H1 (cell line): Measurements from ENCODE around the gene WDFY1. TPM values are rescaled to one million over a fixed set of nuclear protein-coding genes. Genes with fewer than 3 reads are reported as not detected.

ENCODE experiments used
- CTCF ChIA-PET: fragments of 300-600 bp; sonication (Branson Sonifier 250); formaldehyde crosslinking; loops from one replicate; lab custom pipeline; 2021; ENCODE audit not compliant: partially characterized antibody; lab: Charles Lee
- POLR2A ChIA-PET: fragments of 300-600 bp; sonication (Branson Sonifier 250); formaldehyde crosslinking; loops from one replicate; lab custom pipeline; 2021; ENCODE audit warnings: inconsistent platforms; ENCODE audit not compliant: partially characterized antibody; lab: Charles Lee
- DNase-seq, 2 experiments: peaks; one replicate each; pipeline versions ENCODE4 v3.0.0 to v3.0.0-alpha.2; 2010 to 2022; ENCODE audit warnings: low spot score in 2 of 2, low read depth in 1 of 2, mixed read lengths in 1 of 2
- FAIRE-seq: peaks from 2 replicates; lab custom pipeline; 2011; peaks lifted over from hg19 to GRCh38; lab: Jason Lieb, UNC
- H2AFZ ChIP-seq: 2 replicates; pipeline ENCODE4 v1.8.1; 2012; ENCODE audit warnings: low read length, inconsistent platforms
- H2AK5ac ChIP-seq: 2 replicates; pipeline ENCODE4 v1.6.1; 2013; ENCODE audit warnings: low read depth, low read length
- H2BK120ac ChIP-seq: replicated peaks from 2 replicates; pipeline ENCODE3; 2013; ENCODE audit warnings: low read depth, low read length, inconsistent platforms
- H2BK12ac ChIP-seq: 2 replicates; pipeline ENCODE4 v1.6.1; 2013; ENCODE audit warnings: low read depth, low read length
- H2BK15ac ChIP-seq: 2 replicates; pipeline ENCODE4 v1.6.1; 2013; ENCODE audit warnings: low read length
- H2BK20ac ChIP-seq: 2 replicates; pipeline ENCODE4 v1.6.1; 2013; ENCODE audit warnings: low read length
- H2BK5ac ChIP-seq: 2 replicates; pipeline ENCODE4 v1.6.1; 2013; ENCODE audit warnings: low read depth, low read length
- H3K14ac ChIP-seq: 2 replicates; pipeline ENCODE4 v1.6.1; 2013; ENCODE audit warnings: inconsistent platforms; ENCODE audit not compliant: insufficient read length
- H3K18ac ChIP-seq: 2 replicates; pipeline ENCODE4 v1.6.1; 2013; ENCODE audit warnings: low read length; ENCODE audit errors: extremely low read depth
- H3K23ac ChIP-seq: 2 replicates; pipeline ENCODE4 v1.6.1; 2013; ENCODE audit warnings: inconsistent platforms; ENCODE audit not compliant: insufficient read length
- H3K23me2 ChIP-seq: 2 replicates; pipeline ENCODE4 v1.6.1; 2013; ENCODE audit warnings: low read depth, low read length
- H3K27ac ChIP-seq: 2 replicates; pipeline ENCODE4 v1.6.1; 2011; ENCODE audit warnings: low read depth, low read length, inconsistent platforms
- H3K27me3 ChIP-seq, 4 experiments: replicated peaks in 1 of 4; 1 replicate in 1 of 4; 2 replicates in 3 of 4; pipeline versions ENCODE4 v1.6.1 to v1.8.1; 2011 to 2013; ENCODE audit warnings: low read length in 3 of 4, mild to moderate bottlenecking in 3 of 4, inconsistent platforms in 2 of 4, mixed read lengths in 2 of 4, moderate library complexity in 1 of 4; ENCODE audit not compliant: control insufficient read depth in 3 of 4, insufficient read depth in 3 of 4; ENCODE audit errors: extremely low read depth in 1 of 4
- H3K36me3 ChIP-seq, 4 experiments: 2 replicates each; pipeline versions ENCODE4 v1.6.1 to v1.8.1; 2011 to 2013; ENCODE audit warnings: mild to moderate bottlenecking in 4 of 4, low read length in 3 of 4, moderate library complexity in 2 of 4, control low read depth in 1 of 4, inconsistent platforms in 1 of 4; ENCODE audit not compliant: insufficient read depth in 4 of 4, control insufficient read depth in 2 of 4
- H3K4ac ChIP-seq: replicated peaks from 2 replicates; pipeline ENCODE3; 2013; ENCODE audit warnings: low read length, low read depth, mixed read lengths, inconsistent platforms; ENCODE audit not compliant: insufficient read length
- H3K4me1 ChIP-seq, 4 experiments: replicated peaks in 1 of 4; 1 replicate in 1 of 4; 2 replicates in 3 of 4; pipeline versions ENCODE4 v1.6.1 to v1.8.1; 2011 to 2013; ENCODE audit warnings: low read length in 3 of 4, inconsistent platforms in 2 of 4, mixed read lengths in 1 of 4; ENCODE audit not compliant: insufficient read depth in 4 of 4, control insufficient read depth in 3 of 4
- H3K4me2 ChIP-seq, 2 experiments: 2 replicates each; pipeline versions ENCODE4 v1.6.1 to v1.8.1; 2011 to 2013; ENCODE audit warnings: low read depth in 2 of 2, low read length in 2 of 2, control low read depth in 1 of 2, inconsistent platforms in 1 of 2, mild to moderate bottlenecking in 1 of 2; ENCODE audit not compliant: insufficient read depth in 1 of 2
- H3K4me3 ChIP-seq, 4 experiments: fragments of 200-600, 300-600 bp in 1 of 4; sonication (generic), shearing (Covaris generic), sonication (Bioruptor Twin) in 1 of 4; 2 replicates each; pipeline versions ENCODE4 v1.5.1 to v1.8.1; 2011 to 2016; ENCODE audit warnings: low read length in 4 of 4, low read depth in 3 of 4, control low read depth in 2 of 4, inconsistent platforms in 2 of 4, mild to moderate bottlenecking in 2 of 4, mixed read lengths in 1 of 4, moderate library complexity in 1 of 4; ENCODE audit not compliant: insufficient read depth in 2 of 4; ENCODE audit errors: extremely low read depth in 1 of 4
- H3K56ac ChIP-seq: replicated peaks from 2 replicates; pipeline ENCODE3; 2013; ENCODE audit warnings: low read depth, mild to moderate bottlenecking, mixed read lengths, low read length, inconsistent platforms; ENCODE audit not compliant: insufficient read length
- H3K79me1 ChIP-seq: 2 replicates; pipeline ENCODE4 v1.6.1; 2013; ENCODE audit warnings: low read depth, low read length, control low read depth
- H3K79me2 ChIP-seq, 2 experiments: 2 replicates each; pipeline versions ENCODE4 v1.6.1 to v1.8.1; 2012 to 2013; ENCODE audit warnings: low read length in 2 of 2, mild to moderate bottlenecking in 2 of 2, inconsistent platforms in 1 of 2; ENCODE audit not compliant: insufficient read depth in 2 of 2, control insufficient read depth in 1 of 2
- H3K9ac ChIP-seq, 4 experiments: replicated peaks in 1 of 4; 1 replicate in 1 of 4; 2 replicates in 3 of 4; pipeline versions ENCODE4 v1.6.1 to v1.8.1; 2011 to 2013; ENCODE audit warnings: low read depth in 3 of 4, low read length in 3 of 4, control low read depth in 2 of 4, mild to moderate bottlenecking in 2 of 4, moderate library complexity in 2 of 4, inconsistent platforms in 1 of 4; ENCODE audit errors: extremely low read depth in 1 of 4
- H3K9me3 ChIP-seq, 2 experiments: 2 replicates each; pipeline versions ENCODE4 v1.6.1 to v1.8.1; 2012 to 2013; ENCODE audit warnings: mild to moderate bottlenecking in 2 of 2, moderate library complexity in 2 of 2, control low read depth in 1 of 2, inconsistent platforms in 1 of 2, low read depth in 1 of 2, low read length in 1 of 2, mixed read lengths in 1 of 2; ENCODE audit not compliant: insufficient read depth in 2 of 2
- H4K20me1 ChIP-seq, 2 experiments: replicated peaks in 1 of 2; 2 replicates each; pipeline versions ENCODE3 to v1.8.1; 2011 to 2013; ENCODE audit warnings: inconsistent platforms in 2 of 2, low read length in 2 of 2, mild to moderate bottlenecking in 1 of 2; ENCODE audit not compliant: insufficient read depth in 2 of 2, control insufficient read depth in 1 of 2
- H4K5ac ChIP-seq: 2 replicates; pipeline ENCODE4 v1.6.1; 2013; ENCODE audit warnings: low read length, low read depth, mixed read lengths, inconsistent platforms; ENCODE audit not compliant: insufficient read length
- H4K8ac ChIP-seq: 2 replicates; pipeline ENCODE4 v1.8.0; 2013; ENCODE audit warnings: mild to moderate bottlenecking, moderate library complexity, low read length, inconsistent platforms; ENCODE audit not compliant: insufficient read depth; ENCODE audit errors: extremely low read depth
- H4K91ac ChIP-seq: replicated peaks from 2 replicates; pipeline ENCODE3; 2013; ENCODE audit warnings: low read length, mixed read lengths, inconsistent platforms; ENCODE audit not compliant: insufficient read length
- BCL11A ChIP-seq, 2 experiments: IDR thresholded peaks; one replicate each; pipeline ENCODE4 v1.6.1; 2011; ENCODE audit warnings: low read depth in 2 of 2, low read length in 2 of 2, mild to moderate bottlenecking in 2 of 2
- CBX5 ChIP-seq: fragments of 300-800, 300-1000 bp; sonication (generic); IDR thresholded peaks from 2 replicates; pipeline ENCODE4 v1.7.1; 2016; ENCODE audit warnings: antibody characterized with exemption, low read length, low read depth
- CBX8 ChIP-seq: fragments of 300-800, 300-1000 bp; sonication (generic); IDR thresholded peaks from 2 replicates; pipeline ENCODE4 v1.7.1; 2016; ENCODE audit warnings: low read depth, low read length, borderline replicate concordance
- CEBPB ChIP-seq: IDR thresholded peaks from 2 replicates; pipeline ENCODE4 v1.6.1; 2012; ENCODE audit warnings: low read depth, low read length
- CHD1 ChIP-seq: IDR thresholded peaks from 2 replicates; pipeline ENCODE4 v1.6.1; 2012; ENCODE audit warnings: low read depth, low read length, improper control_type of control experiment
- EGR1 ChIP-seq: IDR thresholded peaks from 2 replicates; pipeline ENCODE4 v1.6.1; 2011; ENCODE audit warnings: low read depth, low read length, borderline replicate concordance
- MAX ChIP-seq: IDR thresholded peaks from 2 replicates; pipeline ENCODE4 v1.6.1; 2012; ENCODE audit warnings: inconsistent platforms
- NRF1 ChIP-seq: IDR thresholded peaks from 2 replicates; pipeline ENCODE4 v1.6.1; 2011; ENCODE audit warnings: mild to moderate bottlenecking, low read depth, low read length, improper control_type of control experiment
- POLR2A ChIP-seq, 2 experiments: IDR thresholded peaks; 1 replicate in 1 of 2; 2 replicates in 1 of 2; pipeline ENCODE4 v1.6.1; 2011; ENCODE audit warnings: low read depth in 2 of 2, low read length in 2 of 2, mild to moderate bottlenecking in 2 of 2; ENCODE audit errors: control extremely low read depth in 1 of 2
- RAD21 ChIP-seq, 2 experiments: IDR thresholded peaks in 1 of 2; conservative IDR thresholded peaks in 1 of 2; 2 replicates each; pipeline ENCODE4 v1.6.1; 2011; ENCODE audit warnings: low read depth in 2 of 2, low read length in 2 of 2, improper control_type of control experiment in 1 of 2, inconsistent platforms in 1 of 2, mild to moderate bottlenecking in 1 of 2, moderate library complexity in 1 of 2
- RNF2 ChIP-seq: fragments of 200-900, 300-1000 bp; sonication (generic); IDR thresholded peaks from 2 replicates; pipeline ENCODE4 v1.7.1; 2016; ENCODE audit warnings: borderline replicate concordance, low read depth, mild to moderate bottlenecking, antibody characterized with exemption, low read length; ENCODE audit not compliant: poor library complexity, severe bottlenecking; ENCODE audit errors: missing control alignments
- SIN3A ChIP-seq, 2 experiments: IDR thresholded peaks in 1 of 2; conservative IDR thresholded peaks in 1 of 2; 2 replicates each; pipeline ENCODE4 v1.6.1; 2011 to 2012; ENCODE audit warnings: low read length in 2 of 2, improper control_type of control experiment in 1 of 2, low read depth in 1 of 2, mild to moderate bottlenecking in 1 of 2
- SP1 ChIP-seq: IDR thresholded peaks from 2 replicates; pipeline ENCODE4 v1.6.1; 2011; ENCODE audit warnings: low read depth, low read length
- SUZ12 ChIP-seq: fragments of 200-600 bp; sonication (generic); IDR thresholded peaks from 2 replicates; pipeline ENCODE4 v1.6.1; 2012; ENCODE audit warnings: mild to moderate bottlenecking, inconsistent platforms, low read length, moderate library complexity, mixed read lengths
- WGBS, 2 experiments: shearing (Covaris generic) in 1 of 2; methylation state at CpG; one replicate each; pipeline versions ENCODE4 v1.1.6 to v1.1.7; 2013 to 2015; ENCODE audit warnings: low lambda C conversion rate in 2 of 2, mixed read lengths in 2 of 2, inconsistent platforms in 1 of 2, low coverage in 1 of 2, missing lambda C conversion rate in 1 of 2; ENCODE audit not compliant: insufficient replicate concordance in 2 of 2, insufficient coverage in 1 of 2, insufficient read length in 1 of 2; ENCODE audit errors: extremely low coverage in 1 of 2, missing lambda C conversion rate in 1 of 2; 5-methylcytosine and 5-hydroxymethylcytosine counted together
- polyA plus RNA-seq, 7 experiments: library from polyadenylated mRNA; depleted of rRNA in 3 of 7; stranded (reverse) in 5 of 7; unstranded in 2 of 7; fragments of >200 nt in 5 of 7; fragments of 200-250 nt in 2 of 7; gene quantifications; 1 replicate in 5 of 7; 2 replicates in 1 of 7; 4 replicates in 1 of 7; pipeline versions ENCODE4 v1.2.1 to v1.2.3, GENCODE V29; 2011 to 2013; ENCODE audit warnings: missing spikeins in 2 of 7, mixed read lengths in 2 of 7
- total RNA-seq: library from RNA; stranded (reverse); fragmentation: NEBNext Ultra II Directional; extraction: Animal tissue kit (Norgen Biotek cat#: 25700); gene quantifications from 2 replicates; pipeline ENCODE4 v1.2.1, GENCODE V29; 2021

WDFY1 gene
- total and polyA plus RNA-seq, 2 of the 8 experiments (the other 6 are each of a cell fraction or from before 2014, with no cell fraction given): 68.4 to 94.7 TPM

GRCh38 chr2:223969856-223970255 lies 24.7 kb upstream of the WDFY1 start:
- H3K14ac ChIP-seq: no peak overlapping the region
- H3K18ac ChIP-seq: no peak overlapping the region
- no peak overlapping the region for H2BK12ac ChIP-seq
- no peak overlapping the region for H3K4me2 ChIP-seq
- no peak for FAIRE-seq
- 79% methylated on average over 1 of the region's 1 CpG; no CpG with 5 or more reads in 1 of the 2 experiments for WGBS, 2 experiments
- no peak overlapping the region for H3K27ac ChIP-seq
- no peak overlapping the region for H4K91ac ChIP-seq
- H3K9me3 ChIP-seq: no peaks in the 10 kb centered on the region
- peaks cover 0 to 4% of the 10 kb centered on the region in 2 experiments; a peak in 1 of 4 replicates for H3K79me2 ChIP-seq
- no peaks in the 10 kb centered on the region for H3K23me2 ChIP-seq
- no peaks in the 10 kb centered on the region for H3K27me3 ChIP-seq
- H3K56ac ChIP-seq: no peak overlapping the region
- H3K4me3 ChIP-seq: no peak overlapping the region
- H4K5ac ChIP-seq: no peak overlapping the region
- no peaks in the 10 kb centered on the region for H4K20me1 ChIP-seq
- no peak overlapping the region for H2BK5ac ChIP-seq
- no peak overlapping the region for H2BK15ac ChIP-seq
- H2BK120ac ChIP-seq: no peak overlapping the region
- H2BK20ac ChIP-seq: no peak overlapping the region
- no peak overlapping the region for H3K4ac ChIP-seq
- DNase-seq: no peak
- POLR2A ChIA-PET: interaction anchor here (0.8 to 2.0 kb wide), 6 partner anchors 9 to 317 kb away, joined by 3 to 18 read pairs (median 4); no protein-coding TSS in a partner anchor
- H3K9ac ChIP-seq: no peak overlapping the region
- CTCF ChIA-PET: interaction anchor here (0.6 to 18.2 kb wide), 51 partner anchors 9 to 1018 kb away, joined by 3 to 282 read pairs (median 5); partner anchors contain the start of gene MRPL44
- no peak overlapping the region for H4K8ac ChIP-seq
- H2AFZ ChIP-seq: no peak overlapping the region
- H3K23ac ChIP-seq: no peak overlapping the region
- no peaks in the 10 kb centered on the region for H3K4me1 ChIP-seq
- peaks cover 0 to 30% (median 9%) of the 10 kb centered on the region in 4 experiments; a peak in 6 of 8 replicates for H3K36me3 ChIP-seq
- H2AK5ac ChIP-seq: no peak overlapping the region
- H3K79me1 ChIP-seq: no peaks in the 10 kb centered on the region
- TF ChIP-seq MAX (no peak), CBX5 (no peak), RAD21 (IDR thresholded peaks at IDR 0.05 in 1 of 2, conservative IDR thresholded peaks at IDR 0.05 in 1 of 2; ENCODE audit: low read depth in 2 of 2, low read length in 2 of 2) (no peak), SUZ12 (no peak), SIN3A (conservative IDR thresholded peaks at IDR 0.05 in 1 of 2, IDR thresholded peaks at IDR 0.05 in 1 of 2; ENCODE audit: low read depth in 1 of 2, low read length in 2 of 2) (no peak), EGR1 (no peak), CEBPB (no peak), BCL11A (IDR thresholded peaks at IDR 0.05; ENCODE audit: low read depth in 2 of 2, low read length in 2 of 2) (no peak), POLR2A (IDR thresholded peaks at IDR 0.05; ENCODE audit: control extremely low read depth in 1 of 2, low read depth in 2 of 2, low read length in 2 of 2) (no peak), NRF1 (no peak), SP1 (no peak), RNF2 (no peak), CHD1 (no peak), CBX8 (no peak)
